ENCODE data around the gene PALLD. TPM values are rescaled to one million over a fixed set of nuclear protein-coding genes. Genes with fewer than 3 reads are reported as not detected.

Gene PALLD
- total and polyA plus RNA-seq, 2 of the 8 experiments (the other 6 are each of a cell fraction or from before 2014, with no cell fraction given): 10.5 to 25.0 TPM

DNA sequence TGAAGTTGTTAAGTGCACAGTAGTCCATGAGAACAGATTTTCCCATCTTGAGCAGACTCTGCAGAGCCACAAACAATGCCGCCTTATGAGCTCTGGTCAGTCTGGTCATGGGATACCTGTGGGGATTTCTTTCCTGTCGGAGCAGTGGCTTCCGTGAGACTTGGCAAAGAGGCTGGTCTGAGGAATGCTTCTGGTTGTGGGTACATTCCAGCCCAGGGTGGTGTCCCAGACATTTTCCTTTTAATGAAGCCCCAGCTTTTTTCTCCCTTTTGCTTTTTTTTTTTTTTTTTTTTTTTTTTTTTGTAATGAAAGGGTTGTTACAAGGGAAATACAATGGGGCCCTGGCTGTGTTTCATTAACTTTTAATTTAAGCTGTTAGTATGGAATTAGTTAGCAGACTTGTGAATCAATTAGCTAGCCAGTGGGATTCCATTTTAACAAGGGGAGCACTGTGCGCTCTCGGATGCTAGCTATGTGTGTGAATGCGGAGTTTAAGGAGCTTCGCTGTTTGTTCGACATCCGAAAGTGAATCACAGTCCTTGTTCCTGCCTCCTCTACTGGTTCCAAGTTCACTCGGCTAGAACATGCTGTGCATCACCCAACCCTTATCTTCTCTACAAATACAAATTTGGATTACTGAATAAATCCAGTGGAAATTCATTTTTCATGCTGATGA, 288.1 kb downstream of the PALLD start:
- no peak overlapping the region for H4K8ac ChIP-seq (ENCODE audit: extremely low read depth, insufficient read depth, low read length)
- H2AFZ ChIP-seq (ENCODE audit: low read length): no peak overlapping the region
- H4K91ac ChIP-seq (replicated peaks; ENCODE audit: insufficient read length, low read length): no peak overlapping the region
- no peak overlapping the region for H3K27ac ChIP-seq (ENCODE audit: low read depth, low read length)
- peak overlapping the region in 1 of 2 experiments; percentile 12; a peak in 1 of 4 replicates for H3K4me2 ChIP-seq (ENCODE audit: insufficient read depth in 1 of 2, low read depth in 2 of 2, low read length in 2 of 2)
- no peak overlapping the region for H4K5ac ChIP-seq (ENCODE audit: insufficient read length, low read depth, low read length)
- no peak overlapping the region for H3K14ac ChIP-seq (ENCODE audit: insufficient read length)
- no peak overlapping the region for H2BK20ac ChIP-seq (ENCODE audit: low read length)
- DNase-seq (ENCODE audit: low read depth in 1 of 2, low spot score in 2 of 2) (no peak), FAIRE-seq (no peak)
- no peak overlapping the region for H3K23ac ChIP-seq (ENCODE audit: insufficient read length)
- no peak for TF ChIP-seq GTF2F1 (IDR thresholded peaks at IDR 0.05; ENCODE audit: borderline replicate concordance, low read depth, low read length)
- TF ChIP-seq TEAD4 (IDR thresholded peaks at IDR 0.05; ENCODE audit: low read depth, low read length): 0 out of 2 replicates have a peak, but pooled peaks have one; percentile 33
- no peak overlapping the region for H2BK15ac ChIP-seq (ENCODE audit: low read length)
- no peak overlapping the region for H3K4ac ChIP-seq (replicated peaks; ENCODE audit: insufficient read length, low read depth, low read length)
- H2BK12ac ChIP-seq (ENCODE audit: low read depth, low read length): no peak overlapping the region; the same call in 1 of the 2 replicates
- 75% methylated on average over 10 of the region's 10 CpGs; no CpG with 5 or more reads in 1 of the 2 experiments for WGBS, 2 experiments (ENCODE audit: extremely low coverage in 1 of 2, insufficient coverage in 1 of 2, insufficient read length in 1 of 2, insufficient replicate concordance in 2 of 2, low coverage in 1 of 2, low lambda C conversion rate in 2 of 2, missing lambda C conversion rate in 1 of 2)
- H3K9ac ChIP-seq (replicated peaks in 1 of 4; ENCODE audit: extremely low read depth in 1 of 4, low read depth in 3 of 4, low read length in 3 of 4): no peak overlapping the region
- no peaks in the 10 kb centered on the region for H4K20me1 ChIP-seq (replicated peaks in 1 of 2; ENCODE audit: control insufficient read depth in 1 of 2, insufficient read depth in 2 of 2, low read length in 2 of 2)
- H3K56ac ChIP-seq (replicated peaks; ENCODE audit: insufficient read length, low read depth, low read length): no peak overlapping the region
- no peaks in the 10 kb centered on the region for H3K79me2 ChIP-seq (ENCODE audit: control insufficient read depth in 1 of 2, insufficient read depth in 2 of 2, low read length in 2 of 2)
- no peak overlapping the region for H2AK5ac ChIP-seq (ENCODE audit: low read depth, low read length)
- H3K9me3 ChIP-seq (ENCODE audit: insufficient read depth in 2 of 2, low read depth in 1 of 2, low read length in 1 of 2): no peaks in the 10 kb centered on the region
- no peaks in the 10 kb centered on the region for H3K79me1 ChIP-seq (ENCODE audit: low read depth, low read length)
- no peak overlapping the region for H3K18ac ChIP-seq (ENCODE audit: extremely low read depth, low read length)
- H2BK5ac ChIP-seq (ENCODE audit: low read depth, low read length): no peak overlapping the region
- no peaks in the 10 kb centered on the region for H3K23me2 ChIP-seq (ENCODE audit: low read depth, low read length)
- H3K27me3 ChIP-seq (replicated peaks in 1 of 4; ENCODE audit: control insufficient read depth in 3 of 4, extremely low read depth in 1 of 4, insufficient read depth in 3 of 4, low read length in 3 of 4): no peaks in the 10 kb centered on the region
- CTCF ChIA-PET (ENCODE audit: partially characterized antibody): no interaction called here
- H3K4me3 ChIP-seq (ENCODE audit: extremely low read depth in 1 of 4, insufficient read depth in 2 of 4, low read depth in 3 of 4, low read length in 4 of 4): no peak overlapping the region
- POLR2A ChIA-PET (ENCODE audit: partially characterized antibody): no interaction called here
- H3K36me3 ChIP-seq (ENCODE audit: control insufficient read depth in 2 of 4, insufficient read depth in 4 of 4, low read length in 3 of 4): no peaks in the 10 kb centered on the region
- peaks cover 0 to 5% (median 1%) of the 10 kb centered on the region in 4 experiments; a peak in 3 of 7 replicates for H3K4me1 ChIP-seq (replicated peaks in 1 of 4; ENCODE audit: control insufficient read depth in 3 of 4, insufficient read depth in 4 of 4, low read length in 3 of 4)
- no peak overlapping the region for H2BK120ac ChIP-seq (replicated peaks; ENCODE audit: low read depth, low read length)

Data from H1 (cell line).